Stimulated activated CD4-positive, alpha-beta T cell treated with anti-CD3 and anti-CD28 coated beads, Interleukin-12 subunit alpha, Interleukin-12 subunit beta, amount 100 ng/mL, for 24 hours (primary cell): Measurements from ENCODE around the gene SFPQ.
"Not testable (repeated sequence)": the region's sequence is repeated elsewhere in the genome, so short reads cannot be mapped to it uniquely, and the experiment has no call there.

ENCODE experiments used
- DNase-seq, 2 experiments: peaks; one replicate each; pipeline ENCODE4 v3.0.0-alpha.2; 2020; ENCODE audit warnings: low read depth in 2 of 2

Gene SFPQ

GRCh38 chr1:35142728-35143127 is 50.2 kb downstream of the SFPQ start:
- not testable (repeated sequence) for DNase-seq

DNA sequence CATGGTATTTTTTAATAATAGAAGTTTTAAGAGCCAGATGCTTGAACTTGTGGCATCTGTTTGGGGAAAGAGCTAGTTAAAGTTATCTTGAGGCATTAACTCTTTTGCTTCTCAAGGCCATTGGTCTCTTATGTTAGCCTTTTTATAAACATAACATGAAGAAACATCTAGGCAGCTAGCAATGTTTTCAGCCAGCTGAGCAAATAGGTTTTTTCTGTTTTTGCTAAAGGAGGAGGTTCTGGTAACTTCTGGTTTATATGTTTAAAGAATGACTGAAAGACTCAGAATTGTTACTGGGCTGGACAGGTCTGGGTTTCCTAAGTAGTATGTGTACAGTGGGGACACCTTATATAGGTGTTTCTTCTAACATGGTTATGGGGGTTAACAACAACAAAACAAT is 50.7 kb downstream of the SFPQ start:
- DNase-seq: not testable (repeated sequence)

DNA sequence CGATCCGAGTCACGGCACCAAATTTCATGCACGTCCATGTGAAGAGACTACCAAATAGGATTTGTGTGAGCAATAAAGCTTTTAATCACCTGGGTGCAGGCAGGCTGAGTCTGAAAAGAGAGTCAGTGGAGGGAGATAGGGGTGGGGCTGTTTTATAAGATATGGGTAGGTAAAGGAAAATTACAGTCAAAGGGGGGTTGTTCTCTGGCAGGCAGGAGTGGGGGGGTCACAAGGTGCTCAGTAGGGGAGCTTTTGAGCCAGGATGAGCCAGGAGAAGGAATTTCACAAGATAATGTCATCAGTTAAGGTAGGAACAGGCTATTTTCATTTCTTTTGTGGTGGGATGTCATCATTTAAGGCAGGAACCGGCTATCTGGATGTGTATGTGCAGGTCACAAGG is 55.4 kb downstream of the SFPQ start:
- DNase-seq: not testable (repeated sequence)

DNA sequence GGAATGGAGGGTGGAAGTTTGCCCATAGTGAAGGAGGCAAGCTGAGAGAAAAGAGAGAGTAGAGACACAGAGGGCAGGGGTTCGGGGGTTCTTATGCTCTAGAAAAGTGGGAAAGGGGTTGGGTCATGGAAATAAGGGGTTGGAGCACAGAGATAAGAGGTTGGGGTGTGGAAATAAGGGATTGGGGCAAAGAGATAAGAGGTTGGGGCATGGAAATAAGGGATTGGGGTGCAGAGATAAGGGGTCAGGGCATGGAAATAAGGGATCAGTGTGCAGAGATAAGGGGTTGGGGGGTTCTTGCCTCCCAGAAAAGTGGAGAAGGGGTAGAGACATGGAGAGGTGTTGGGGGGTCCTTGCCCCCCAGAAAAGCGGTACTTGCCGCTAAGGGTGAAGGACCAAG is 56.2 kb downstream of the SFPQ start:
- no peak for DNase-seq
